AG09319 (cell line): ENCODE data around the gene PLPPR2.

Source experiments
- DNase-seq: peaks from one replicate; pipeline ENCODE4 v3.0.0-alpha.2; 2010; ENCODE audit warnings: low read depth; ENCODE audit errors: extremely low read depth
- CTCF ChIP-seq: IDR thresholded peaks from 2 replicates; pipeline ENCODE4 v1.5.1; 2011; ENCODE audit warnings: low read depth, mild to moderate bottlenecking, inconsistent platforms, low read length, moderate library complexity

PLPPR2 gene

GRCh38 chr19:11359421-11359820 lies 4.2 kb downstream of the PLPPR2 start:
- TF ChIP-seq CTCF, result no peak
- no peak for DNase-seq

DNA sequence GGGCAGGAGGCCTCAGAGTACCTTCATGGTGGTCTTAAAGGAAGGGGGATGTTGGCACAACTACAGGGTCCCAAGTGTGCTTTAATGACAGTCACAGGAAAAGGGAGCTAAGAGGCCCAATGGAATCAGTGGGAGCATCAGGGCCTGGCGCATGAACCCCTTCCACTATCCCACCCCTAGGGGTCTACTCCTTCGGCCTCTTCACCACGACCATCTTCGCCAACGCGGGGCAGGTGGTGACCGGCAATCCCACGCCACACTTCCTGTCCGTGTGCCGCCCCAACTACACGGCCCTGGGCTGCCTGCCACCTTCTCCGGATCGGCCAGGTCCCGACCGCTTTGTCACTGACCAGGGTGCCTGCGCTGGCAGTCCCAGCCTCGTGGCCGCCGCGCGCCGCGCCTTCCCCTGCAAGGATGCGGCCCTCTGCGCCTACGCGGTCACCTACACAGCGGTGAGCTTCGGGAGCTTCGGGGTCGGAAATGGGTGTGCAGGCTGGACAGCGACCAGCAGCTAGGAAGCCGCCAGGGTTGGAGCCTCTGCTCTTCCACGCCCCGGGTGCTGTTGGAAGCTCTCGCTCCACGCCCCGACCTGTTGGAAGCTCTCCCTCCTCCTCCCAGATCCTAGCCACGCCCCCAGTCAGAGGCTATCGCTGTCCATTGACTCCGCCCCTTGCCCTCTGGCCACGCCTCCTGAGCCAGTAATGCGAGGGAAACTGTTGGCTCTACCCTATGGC lies 6.0 kb downstream of the PLPPR2 start:
- DNase-seq, result no peak
- no peak for TF ChIP-seq CTCF

DNA sequence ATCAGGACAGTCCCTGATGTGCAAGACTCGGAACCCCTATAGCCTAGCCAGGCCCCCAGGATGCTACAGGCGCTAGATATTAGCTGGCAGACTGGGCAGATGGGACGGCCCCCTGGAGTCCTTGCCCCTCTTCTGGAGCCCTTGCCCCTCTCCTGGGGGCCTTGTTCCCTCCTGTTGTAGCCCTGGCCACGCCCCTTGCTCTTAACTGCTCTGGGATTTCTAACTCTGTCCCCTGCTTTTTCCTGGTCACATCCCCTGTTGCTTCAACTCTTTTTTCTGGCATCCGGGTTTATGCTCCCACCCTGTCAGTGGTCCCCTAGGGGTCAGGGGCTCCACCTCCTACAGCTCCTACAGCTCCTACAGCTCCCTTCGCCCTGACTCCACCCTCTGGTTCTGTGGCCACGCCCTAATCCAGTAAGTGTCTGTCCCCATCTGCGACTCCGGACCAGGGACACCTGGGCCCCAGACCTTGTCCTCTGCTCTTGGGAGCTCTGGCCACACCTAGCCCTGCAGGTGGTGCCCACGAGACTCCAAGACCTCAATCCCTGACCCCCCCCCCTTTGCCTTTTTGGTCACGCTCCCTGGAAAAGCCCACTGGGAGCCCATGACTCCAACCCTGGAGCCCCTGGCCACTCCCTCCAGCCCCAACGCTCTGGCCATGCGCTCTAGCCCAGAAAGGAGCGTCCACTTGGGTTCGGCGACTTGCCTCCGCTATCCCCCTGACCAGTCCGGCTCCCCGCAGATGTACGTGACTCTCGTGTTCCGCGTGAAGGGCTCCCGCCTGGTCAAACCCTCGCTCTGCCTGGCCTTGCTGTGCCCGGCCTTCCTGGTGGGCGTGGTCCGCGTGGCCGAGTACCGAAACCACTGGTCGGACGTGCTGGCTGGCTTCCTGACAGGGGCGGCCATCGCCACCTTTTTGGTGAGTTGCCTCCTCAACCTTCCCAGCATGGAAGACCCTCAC lies 6.8 kb downstream of the PLPPR2 start:
- TF ChIP-seq CTCF, result no peak
- no peak for DNase-seq

DNA sequence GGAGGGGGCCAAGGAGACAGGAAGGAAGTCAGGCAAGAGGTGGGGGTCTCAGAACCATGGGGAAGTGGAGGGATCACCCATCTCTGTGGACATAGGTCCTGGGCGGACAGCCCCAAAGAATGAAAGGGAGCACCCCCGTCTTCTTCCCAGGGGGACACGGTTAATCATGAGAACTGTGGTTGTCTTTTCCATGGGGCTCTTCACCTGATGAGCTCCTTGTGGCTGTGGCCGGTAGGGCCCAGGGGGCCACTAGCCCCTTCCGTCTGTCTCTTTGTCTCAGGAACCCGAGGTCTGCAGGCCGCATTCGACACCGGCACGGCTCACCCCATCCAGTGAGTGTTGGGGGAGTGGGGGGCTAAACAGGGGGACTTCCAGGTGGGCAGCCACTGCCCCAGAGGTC lies 8.6 kb downstream of the PLPPR2 start:
- TF ChIP-seq CTCF, result no peak
- no peak for DNase-seq

GRCh38 chr19:11364296-11364904 lies 9.2 kb downstream of the PLPPR2 start:
- no peak for TF ChIP-seq CTCF

GRCh38 chr19:11364935-11365334 lies 9.7 kb downstream of the PLPPR2 start:
- TF ChIP-seq CTCF, result no peak

More at GRCh38 chr19:11364296-11364904, 9.2 kb downstream of the PLPPR2 start:
- no peak for DNase-seq

DNA sequence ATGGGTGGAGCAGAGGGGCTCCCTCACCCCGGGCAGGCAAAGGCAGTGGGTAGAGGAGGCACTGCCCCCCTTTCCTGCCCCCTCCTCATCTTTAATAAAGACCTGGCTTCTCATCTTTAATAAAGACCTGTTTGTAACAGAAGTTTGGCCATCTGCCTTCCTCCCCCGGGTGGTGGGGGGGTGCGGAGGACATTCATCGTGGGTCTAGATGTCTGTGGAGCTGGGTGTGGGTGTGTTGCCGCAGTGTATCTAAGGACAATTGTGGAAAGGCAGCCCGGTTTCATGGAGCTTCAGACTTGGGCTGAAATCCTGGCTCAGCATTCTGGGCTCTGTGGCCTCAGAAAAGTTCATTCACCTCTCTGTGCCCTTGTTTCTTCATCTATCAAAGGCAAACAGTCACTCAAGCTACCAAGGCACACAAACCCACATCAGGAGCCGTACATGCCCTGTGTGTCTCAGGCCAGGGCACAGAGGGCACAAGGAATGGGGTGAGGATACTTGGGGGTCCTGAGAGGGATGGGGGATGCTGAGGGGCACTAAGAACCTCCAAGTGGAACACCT lies 10.4 kb downstream of the PLPPR2 start:
- TF ChIP-seq CTCF, result no peak
- DNase-seq, result no peak

More at GRCh38 chr19:11364935-11365334, 9.7 kb downstream of the PLPPR2 start:
- DNase-seq, result no peak
